ENCODE measurements around the gene RBM4.
"Not testable (repeated sequence)": the region's sequence is repeated elsewhere in the genome, so short reads cannot be mapped to it uniquely, and the experiment has no call there.

The RBM4 gene

GRCh38 chr11:66617155-66617834, 21.2 kb upstream of the RBM4 start:
- no peak for DNase-seq (ENCODE audit: low read depth)

GRCh38 chr11:66619080-66619554, 19.4 kb upstream of the RBM4 start:
- DNase-seq (ENCODE audit: low read depth), result no peak

- no peak for DNase-seq (ENCODE audit: low read depth)
Observed at GRCh38 chr11:66624450-66624849, 14.1 kb upstream of the RBM4 start.

GRCh38 chr11:66625041-66625751, 13.3 kb upstream of the RBM4 start:
- no peak for DNase-seq (ENCODE audit: low read depth)

GRCh38 chr11:66625752-66626149, 12.8 kb upstream of the RBM4 start:
- no peak for DNase-seq (ENCODE audit: low read depth)

GRCh38 chr11:66626382-66626781, 12.1 kb upstream of the RBM4 start:
- no peak for DNase-seq (ENCODE audit: low read depth)

- no peak for DNase-seq (ENCODE audit: low read depth)
Observed at GRCh38 chr11:66626926-66627325, 11.6 kb upstream of the RBM4 start.

- no peak for DNase-seq (ENCODE audit: low read depth)
Observed at GRCh38 chr11:66628061-66628603, 10.4 kb upstream of the RBM4 start.

GRCh38 chr11:66629356-66629755, 9.1 kb upstream of the RBM4 start:
- no peak for DNase-seq (ENCODE audit: low read depth)

- DNase-seq (ENCODE audit: low read depth), result no peak
Observed at GRCh38 chr11:66631883-66632282, 6.6 kb upstream of the RBM4 start.

GRCh38 chr11:66632952-66633351, 5.6 kb upstream of the RBM4 start:
- DNase-seq (ENCODE audit: low read depth), result no peak

GRCh38 chr11:66636411-66636810, 2.1 kb upstream of the RBM4 start:
- no peak for DNase-seq (ENCODE audit: low read depth)

GRCh38 chr11:66637557-66638176, 836 bp upstream of the RBM4 start:
- DNase-seq (ENCODE audit: low read depth), result no peak

GRCh38 chr11:66639066-66639813, 737 bp downstream of the RBM4 start:
- DNase-seq (ENCODE audit: low read depth), result no peak

- DNase-seq (ENCODE audit: low read depth), result not testable (repeated sequence)
Observed at GRCh38 chr11:66639814-66640340, 1.4 kb downstream of the RBM4 start.

- no peak for DNase-seq (ENCODE audit: low read depth)
Observed at GRCh38 chr11:66641834-66642233, 3.3 kb downstream of the RBM4 start.

GRCh38 chr11:66643745-66644437, 5.4 kb downstream of the RBM4 start:
- no peak for DNase-seq (ENCODE audit: low read depth)

GRCh38 chr11:66646828-66647227, 8.3 kb downstream of the RBM4 start:
- DNase-seq (ENCODE audit: low read depth), result no peak

- no peak for DNase-seq (ENCODE audit: low read depth)
Observed at GRCh38 chr11:66649903-66650302, 11.4 kb downstream of the RBM4 start.

GRCh38 chr11:66651016-66651415, 12.5 kb downstream of the RBM4 start:
- DNase-seq (ENCODE audit: low read depth), result no peak

GRCh38 chr11:66652651-66653050, 14.1 kb downstream of the RBM4 start:
- no peak for DNase-seq (ENCODE audit: low read depth)
